HepG2 (cell line): ENCODE results near the gene IL22RA1. TPM values are rescaled to one million over a fixed set of nuclear protein-coding genes. Genes with fewer than 3 reads are reported as not detected.
A peak's percentile ranks its signal among the peaks of the same experiment; 100 is the strongest.

ENCODE experiments used
- AGO2 ChIP-seq: fragments of 200-400 bp; formaldehyde crosslinking; optimal IDR thresholded peaks from 2 replicates; pipeline ENCODE3; 2017; ENCODE audit warnings: mild to moderate bottlenecking, low read depth, low read length, moderate library complexity
- DNMT3B ChIP-seq: conservative IDR thresholded peaks from 2 replicates; pipeline ENCODE4 v1.6.1; 2016; ENCODE audit warnings: missing biosample characterization, control low read depth
- JDP2 ChIP-seq: sonication (generic); formaldehyde crosslinking; IDR thresholded peaks from 2 replicates; pipeline ENCODE4 v1.8.1; 2022; ENCODE audit warnings: missing genetic modification reagents, borderline replicate concordance
- NCOA2 ChIP-seq: sonication (generic); formaldehyde crosslinking; IDR thresholded peaks from 2 replicates; pipeline ENCODE4 v1.8.0; 2022; ENCODE audit warnings: inconsistent platforms
- TOPORS ChIP-seq: sonication (generic); formaldehyde crosslinking; IDR thresholded peaks from 2 replicates; pipeline ENCODE4 v1.8.0; 2023; ENCODE audit warnings: mild to moderate bottlenecking, missing genetic modification reagents
- ZC3H13 ChIP-seq: sonication (generic); formaldehyde crosslinking; IDR thresholded peaks from 2 replicates; pipeline ENCODE4 v1.8.1; 2023; ENCODE audit warnings: mild to moderate bottlenecking, missing genetic modification reagents, moderate library complexity
- polyA plus RNA-seq, 8 experiments: library from polyadenylated mRNA; depleted of rRNA in 3 of 8; stranded (reverse) in 7 of 8; unstranded in 1 of 8; fragments of >200 nt; fragmentation: Illumina TruSeq in 4 of 8; extraction: Trizol in 4 of 8; gene quantifications; 2 replicates each; pipeline versions ENCODE4 v1.2.1 to v1.2.3, GENCODE V29; 2011 to 2016; ENCODE audit warnings: low read depth in 4 of 8, missing spikeins in 1 of 8, mixed read lengths in 1 of 8; ENCODE audit not compliant: insufficient read depth in 1 of 8
- total RNA-seq, 5 experiments: library from RNA; depleted of rRNA; stranded (reverse); fragments of >200 nt; fragmentation: Illumina TruSeq; extraction: Trizol; gene quantifications; 2 replicates each; pipeline ENCODE4 v1.2.3, GENCODE V29; 2016; ENCODE audit warnings: low read depth in 1 of 5
- TF ChIP-seq, protein P1 (sequence below): sonication (generic); formaldehyde crosslinking; IDR thresholded peaks from 2 replicates; pipeline ENCODE4 v1.4.0; 2020; ENCODE audit warnings: mild to moderate bottlenecking, missing genetic modification reagents, borderline replicate concordance
- TF ChIP-seq, protein P2 (sequence below): IDR thresholded peaks from 2 replicates; pipeline ENCODE4 v1.4.0; 2020; ENCODE audit warnings: mild to moderate bottlenecking, missing genetic modification reagents
- TF ChIP-seq, protein P3 (sequence below): sonication (generic); formaldehyde crosslinking; IDR thresholded peaks from 2 replicates; pipeline ENCODE4 v1.5.1; 2020; ENCODE audit warnings: missing genetic modification reagents, mild to moderate bottlenecking, borderline replicate concordance
- TF ChIP-seq, protein P4 (sequence below): sonication (generic); formaldehyde crosslinking; IDR thresholded peaks from 2 replicates; pipeline ENCODE4 v1.8.1; 2022; ENCODE audit warnings: low read depth, mild to moderate bottlenecking, missing genetic modification reagents
- TF ChIP-seq, protein P5 (sequence below): sonication (generic); formaldehyde crosslinking; IDR thresholded peaks from 2 replicates; pipeline ENCODE4 v1.5.0; 2020; ENCODE audit warnings: mild to moderate bottlenecking, low read depth, missing genetic modification reagents, borderline replicate concordance

Gene IL22RA1
- total and polyA plus RNA-seq, 2 of the 13 experiments (the other 11 are each of a cell fraction or from before 2014, with no cell fraction given), result 4.4 to 10.2 TPM

DNA sequence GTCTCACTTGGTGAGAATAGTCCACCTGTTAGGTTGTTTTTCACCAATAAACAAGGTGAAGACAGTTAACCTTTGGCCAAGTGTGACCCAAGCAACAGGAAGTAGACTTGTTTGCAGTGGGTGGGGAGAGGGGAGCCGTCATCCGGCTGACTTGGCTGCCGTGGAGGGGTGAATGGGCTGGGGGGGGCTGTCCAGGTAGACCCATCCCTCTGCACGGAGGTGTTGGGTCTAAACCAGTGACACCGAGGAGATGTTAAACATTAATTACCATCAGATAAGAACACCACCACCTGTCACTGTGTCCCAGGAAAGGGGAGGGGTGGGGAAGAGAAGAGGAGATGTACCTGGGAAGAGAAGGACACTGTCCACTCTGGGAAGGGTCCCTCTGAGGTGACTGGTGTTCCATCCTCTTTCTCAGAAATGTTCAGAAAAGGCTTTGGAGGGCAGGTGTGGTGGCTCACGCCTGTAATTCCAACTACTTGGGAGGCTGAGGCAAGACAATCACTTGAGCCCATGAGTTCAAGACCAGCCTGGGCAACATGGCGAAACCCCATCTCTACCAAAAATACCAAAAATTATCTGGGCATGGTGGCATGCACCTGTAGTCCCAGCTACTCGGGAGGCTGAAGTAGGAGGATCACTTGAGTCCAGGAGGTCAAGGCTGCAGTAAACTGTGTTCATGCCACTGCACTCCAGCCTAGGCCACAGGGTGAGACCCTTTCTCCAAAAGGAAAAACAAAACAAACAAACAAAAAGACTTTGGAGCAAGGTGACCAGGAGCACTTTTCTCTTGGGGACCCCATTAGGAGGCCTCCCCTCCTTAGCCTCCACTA, 24.3 kb downstream of the IL22RA1 start (continued):
- TF ChIP-seq, protein P1, sequence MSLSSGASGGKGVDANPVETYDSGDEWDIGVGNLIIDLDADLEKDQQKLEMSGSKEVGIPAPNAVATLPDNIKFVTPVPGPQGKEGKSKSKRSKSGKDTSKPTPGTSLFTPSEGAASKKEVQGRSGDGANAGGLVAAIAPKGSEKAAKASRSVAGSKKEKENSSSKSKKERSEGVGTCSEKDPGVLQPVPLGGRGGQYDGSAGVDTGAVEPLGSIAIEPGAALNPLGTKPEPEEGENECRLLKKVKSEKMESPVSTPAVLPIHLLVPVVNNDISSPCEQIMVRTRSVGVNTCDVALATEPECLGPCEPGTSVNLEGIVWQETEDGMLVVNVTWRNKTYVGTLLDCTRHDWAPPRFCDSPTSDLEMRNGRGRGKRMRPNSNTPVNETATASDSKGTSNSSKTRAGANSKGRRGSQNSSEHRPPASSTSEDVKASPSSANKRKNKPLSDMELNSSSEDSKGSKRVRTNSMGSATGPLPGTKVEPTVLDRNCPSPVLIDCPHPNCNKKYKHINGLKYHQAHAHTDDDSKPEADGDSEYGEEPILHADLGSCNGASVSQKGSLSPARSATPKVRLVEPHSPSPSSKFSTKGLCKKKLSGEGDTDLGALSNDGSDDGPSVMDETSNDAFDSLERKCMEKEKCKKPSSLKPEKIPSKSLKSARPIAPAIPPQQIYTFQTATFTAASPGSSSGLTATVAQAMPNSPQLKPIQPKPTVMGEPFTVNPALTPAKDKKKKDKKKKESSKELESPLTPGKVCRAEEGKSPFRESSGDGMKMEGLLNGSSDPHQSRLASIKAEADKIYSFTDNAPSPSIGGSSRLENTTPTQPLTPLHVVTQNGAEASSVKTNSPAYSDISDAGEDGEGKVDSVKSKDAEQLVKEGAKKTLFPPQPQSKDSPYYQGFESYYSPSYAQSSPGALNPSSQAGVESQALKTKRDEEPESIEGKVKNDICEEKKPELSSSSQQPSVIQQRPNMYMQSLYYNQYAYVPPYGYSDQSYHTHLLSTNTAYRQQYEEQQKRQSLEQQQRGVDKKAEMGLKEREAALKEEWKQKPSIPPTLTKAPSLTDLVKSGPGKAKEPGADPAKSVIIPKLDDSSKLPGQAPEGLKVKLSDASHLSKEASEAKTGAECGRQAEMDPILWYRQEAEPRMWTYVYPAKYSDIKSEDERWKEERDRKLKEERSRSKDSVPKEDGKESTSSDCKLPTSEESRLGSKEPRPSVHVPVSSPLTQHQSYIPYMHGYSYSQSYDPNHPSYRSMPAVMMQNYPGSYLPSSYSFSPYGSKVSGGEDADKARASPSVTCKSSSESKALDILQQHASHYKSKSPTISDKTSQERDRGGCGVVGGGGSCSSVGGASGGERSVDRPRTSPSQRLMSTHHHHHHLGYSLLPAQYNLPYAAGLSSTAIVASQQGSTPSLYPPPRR (CRISPR knock-in tag), result peak; percentile 69; the same call in 1 of the 2 replicates
- TF ChIP-seq JDP2 (CRISPR knock-in tag) (no peak), NCOA2 (CRISPR knock-in tag) (peak; percentile 72), DNMT3B (CRISPR knock-in tag) (0 out of 2 replicates have a peak, but pooled peaks have one; percentile 35), AGO2 (no peak), ZC3H13 (CRISPR knock-in tag) (no peak), TOPORS (CRISPR knock-in tag) (no peak)
- TF ChIP-seq, protein P2, sequence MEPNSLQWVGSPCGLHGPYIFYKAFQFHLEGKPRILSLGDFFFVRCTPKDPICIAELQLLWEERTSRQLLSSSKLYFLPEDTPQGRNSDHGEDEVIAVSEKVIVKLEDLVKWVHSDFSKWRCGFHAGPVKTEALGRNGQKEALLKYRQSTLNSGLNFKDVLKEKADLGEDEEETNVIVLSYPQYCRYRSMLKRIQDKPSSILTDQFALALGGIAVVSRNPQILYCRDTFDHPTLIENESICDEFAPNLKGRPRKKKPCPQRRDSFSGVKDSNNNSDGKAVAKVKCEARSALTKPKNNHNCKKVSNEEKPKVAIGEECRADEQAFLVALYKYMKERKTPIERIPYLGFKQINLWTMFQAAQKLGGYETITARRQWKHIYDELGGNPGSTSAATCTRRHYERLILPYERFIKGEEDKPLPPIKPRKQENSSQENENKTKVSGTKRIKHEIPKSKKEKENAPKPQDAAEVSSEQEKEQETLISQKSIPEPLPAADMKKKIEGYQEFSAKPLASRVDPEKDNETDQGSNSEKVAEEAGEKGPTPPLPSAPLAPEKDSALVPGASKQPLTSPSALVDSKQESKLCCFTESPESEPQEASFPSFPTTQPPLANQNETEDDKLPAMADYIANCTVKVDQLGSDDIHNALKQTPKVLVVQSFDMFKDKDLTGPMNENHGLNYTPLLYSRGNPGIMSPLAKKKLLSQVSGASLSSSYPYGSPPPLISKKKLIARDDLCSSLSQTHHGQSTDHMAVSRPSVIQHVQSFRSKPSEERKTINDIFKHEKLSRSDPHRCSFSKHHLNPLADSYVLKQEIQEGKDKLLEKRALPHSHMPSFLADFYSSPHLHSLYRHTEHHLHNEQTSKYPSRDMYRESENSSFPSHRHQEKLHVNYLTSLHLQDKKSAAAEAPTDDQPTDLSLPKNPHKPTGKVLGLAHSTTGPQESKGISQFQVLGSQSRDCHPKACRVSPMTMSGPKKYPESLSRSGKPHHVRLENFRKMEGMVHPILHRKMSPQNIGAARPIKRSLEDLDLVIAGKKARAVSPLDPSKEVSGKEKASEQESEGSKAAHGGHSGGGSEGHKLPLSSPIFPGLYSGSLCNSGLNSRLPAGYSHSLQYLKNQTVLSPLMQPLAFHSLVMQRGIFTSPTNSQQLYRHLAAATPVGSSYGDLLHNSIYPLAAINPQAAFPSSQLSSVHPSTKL (CRISPR knock-in tag), result peak; percentile 73
- TF ChIP-seq, protein P3, sequence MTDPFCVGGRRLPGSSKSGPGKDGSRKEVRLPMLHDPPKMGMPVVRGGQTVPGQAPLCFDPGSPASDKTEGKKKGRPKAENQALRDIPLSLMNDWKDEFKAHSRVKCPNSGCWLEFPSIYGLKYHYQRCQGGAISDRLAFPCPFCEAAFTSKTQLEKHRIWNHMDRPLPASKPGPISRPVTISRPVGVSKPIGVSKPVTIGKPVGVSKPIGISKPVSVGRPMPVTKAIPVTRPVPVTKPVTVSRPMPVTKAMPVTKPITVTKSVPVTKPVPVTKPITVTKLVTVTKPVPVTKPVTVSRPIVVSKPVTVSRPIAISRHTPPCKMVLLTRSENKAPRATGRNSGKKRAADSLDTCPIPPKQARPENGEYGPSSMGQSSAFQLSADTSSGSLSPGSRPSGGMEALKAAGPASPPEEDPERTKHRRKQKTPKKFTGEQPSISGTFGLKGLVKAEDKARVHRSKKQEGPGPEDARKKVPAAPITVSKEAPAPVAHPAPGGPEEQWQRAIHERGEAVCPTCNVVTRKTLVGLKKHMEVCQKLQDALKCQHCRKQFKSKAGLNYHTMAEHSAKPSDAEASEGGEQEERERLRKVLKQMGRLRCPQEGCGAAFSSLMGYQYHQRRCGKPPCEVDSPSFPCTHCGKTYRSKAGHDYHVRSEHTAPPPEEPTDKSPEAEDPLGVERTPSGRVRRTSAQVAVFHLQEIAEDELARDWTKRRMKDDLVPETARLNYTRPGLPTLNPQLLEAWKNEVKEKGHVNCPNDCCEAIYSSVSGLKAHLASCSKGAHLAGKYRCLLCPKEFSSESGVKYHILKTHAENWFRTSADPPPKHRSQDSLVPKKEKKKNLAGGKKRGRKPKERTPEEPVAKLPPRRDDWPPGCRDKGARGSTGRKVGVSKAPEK, result no peak
- TF ChIP-seq, protein P4, sequence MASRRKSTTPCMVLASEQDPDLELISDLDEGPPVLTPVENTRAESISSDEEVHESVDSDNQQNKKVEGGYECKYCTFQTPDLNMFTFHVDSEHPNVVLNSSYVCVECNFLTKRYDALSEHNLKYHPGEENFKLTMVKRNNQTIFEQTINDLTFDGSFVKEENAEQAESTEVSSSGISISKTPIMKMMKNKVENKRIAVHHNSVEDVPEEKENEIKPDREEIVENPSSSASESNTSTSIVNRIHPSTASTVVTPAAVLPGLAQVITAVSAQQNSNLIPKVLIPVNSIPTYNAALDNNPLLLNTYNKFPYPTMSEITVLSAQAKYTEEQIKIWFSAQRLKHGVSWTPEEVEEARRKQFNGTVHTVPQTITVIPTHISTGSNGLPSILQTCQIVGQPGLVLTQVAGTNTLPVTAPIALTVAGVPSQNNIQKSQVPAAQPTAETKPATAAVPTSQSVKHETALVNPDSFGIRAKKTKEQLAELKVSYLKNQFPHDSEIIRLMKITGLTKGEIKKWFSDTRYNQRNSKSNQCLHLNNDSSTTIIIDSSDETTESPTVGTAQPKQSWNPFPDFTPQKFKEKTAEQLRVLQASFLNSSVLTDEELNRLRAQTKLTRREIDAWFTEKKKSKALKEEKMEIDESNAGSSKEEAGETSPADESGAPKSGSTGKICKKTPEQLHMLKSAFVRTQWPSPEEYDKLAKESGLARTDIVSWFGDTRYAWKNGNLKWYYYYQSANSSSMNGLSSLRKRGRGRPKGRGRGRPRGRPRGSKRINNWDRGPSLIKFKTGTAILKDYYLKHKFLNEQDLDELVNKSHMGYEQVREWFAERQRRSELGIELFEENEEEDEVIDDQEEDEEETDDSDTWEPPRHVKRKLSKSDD (CRISPR knock-in tag), result 0 out of 2 replicates have a peak, but pooled peaks have one; percentile 42
- TF ChIP-seq, protein P5, sequence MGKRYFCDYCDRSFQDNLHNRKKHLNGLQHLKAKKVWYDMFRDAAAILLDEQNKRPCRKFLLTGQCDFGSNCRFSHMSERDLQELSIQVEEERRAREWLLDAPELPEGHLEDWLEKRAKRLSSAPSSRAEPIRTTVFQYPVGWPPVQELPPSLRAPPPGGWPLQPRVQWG (CRISPR knock-in tag), result no peak
